GM19099 (cell line): ENCODE data around the gene ABTB2.
A peak's percentile ranks its signal among the peaks of the same experiment; 100 is the strongest.

Source experiments
- POLR2A ChIP-seq: IDR thresholded peaks from 3 replicates; pipeline ENCODE4 v1.6.1; 2011; ENCODE audit warnings: low read depth; ENCODE audit not compliant: insufficient read length; ENCODE audit errors: extremely low read depth

ABTB2 gene

GRCh38 chr11:34261820-34262219 is 96.0 kb downstream of the ABTB2 start:
- TF ChIP-seq POLR2A, result no peak

GRCh38 chr11:34261095-34261494 is 96.7 kb downstream of the ABTB2 start:
- no peak for TF ChIP-seq POLR2A

- TF ChIP-seq POLR2A, result no peak
Observed at GRCh38 chr11:34260072-34260575, 97.7 kb downstream of the ABTB2 start.

GRCh38 chr11:34259087-34259486 is 98.7 kb downstream of the ABTB2 start:
- TF ChIP-seq POLR2A, result no peak

GRCh38 chr11:34256626-34257025 is 101.2 kb downstream of the ABTB2 start:
- TF ChIP-seq POLR2A, result no peak

- TF ChIP-seq POLR2A, result no peak
Observed at GRCh38 chr11:34256150-34256549, 101.7 kb downstream of the ABTB2 start.

GRCh38 chr11:34255101-34255500 is 102.7 kb downstream of the ABTB2 start:
- no peak for TF ChIP-seq POLR2A

- TF ChIP-seq POLR2A, result no peak
Observed at GRCh38 chr11:34254011-34254410, 103.8 kb downstream of the ABTB2 start.

- TF ChIP-seq POLR2A, result no peak
Observed at GRCh38 chr11:34252651-34253050, 105.2 kb downstream of the ABTB2 start.

- no peak for TF ChIP-seq POLR2A
Observed at GRCh38 chr11:34252015-34252414, 105.8 kb downstream of the ABTB2 start.

- TF ChIP-seq POLR2A, result no peak
Observed at GRCh38 chr11:34251589-34251980, 106.2 kb downstream of the ABTB2 start.

GRCh38 chr11:34250732-34251588 is 106.8 kb downstream of the ABTB2 start:
- TF ChIP-seq POLR2A, result peak; percentile 25

- no peak for TF ChIP-seq POLR2A
Observed at GRCh38 chr11:34250211-34250610, 107.6 kb downstream of the ABTB2 start.

GRCh38 chr11:34249439-34249838 is 108.4 kb downstream of the ABTB2 start:
- TF ChIP-seq POLR2A, result no peak

GRCh38 chr11:34245041-34245440 is 112.8 kb downstream of the ABTB2 start:
- no peak for TF ChIP-seq POLR2A
